SU-DHL-6 (cell line): ENCODE results near the gene AIG1.

Source experiments
- EZH2phosphoT487 ChIP-seq: fragments of 200-600 bp; sonication (generic), shearing (Covaris generic); conservative IDR thresholded peaks from 2 replicates; pipeline ENCODE4 v1.6.1; 2018; ENCODE audit warnings: mild to moderate bottlenecking, antibody characterized with exemption, low read length, moderate library complexity, mixed read lengths
- TF ChIP-seq, protein P1 (sequence below): fragments of 200-600 bp; sonication (generic); IDR thresholded peaks from one replicate; pipeline ENCODE4 v1.5.1; 2017; ENCODE audit warnings: antibody characterized with exemption, mild to moderate bottlenecking, low read length, moderate library complexity; ENCODE audit not compliant: insufficient read depth, poor library complexity, severe bottlenecking

DNA sequence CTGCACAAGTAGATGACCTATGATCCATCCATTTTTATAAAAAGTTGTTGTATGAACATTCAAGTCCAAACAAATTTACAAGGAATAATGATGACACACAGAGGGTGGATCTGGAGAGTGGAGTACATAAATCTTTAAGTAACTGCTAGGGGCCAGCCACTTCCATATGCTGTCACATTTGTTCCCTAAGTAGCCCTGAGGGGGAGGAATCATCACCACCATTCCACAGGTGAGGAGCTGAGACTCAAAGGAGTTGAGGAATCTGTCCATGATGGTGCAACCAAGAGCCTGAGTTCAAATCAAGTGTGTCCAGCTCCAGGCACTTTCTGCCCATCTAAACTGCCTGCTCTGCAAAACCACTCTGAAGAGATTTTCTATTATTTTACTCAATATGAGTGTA lies 132.1 kb downstream of the AIG1 start:
- TF ChIP-seq, protein P1, sequence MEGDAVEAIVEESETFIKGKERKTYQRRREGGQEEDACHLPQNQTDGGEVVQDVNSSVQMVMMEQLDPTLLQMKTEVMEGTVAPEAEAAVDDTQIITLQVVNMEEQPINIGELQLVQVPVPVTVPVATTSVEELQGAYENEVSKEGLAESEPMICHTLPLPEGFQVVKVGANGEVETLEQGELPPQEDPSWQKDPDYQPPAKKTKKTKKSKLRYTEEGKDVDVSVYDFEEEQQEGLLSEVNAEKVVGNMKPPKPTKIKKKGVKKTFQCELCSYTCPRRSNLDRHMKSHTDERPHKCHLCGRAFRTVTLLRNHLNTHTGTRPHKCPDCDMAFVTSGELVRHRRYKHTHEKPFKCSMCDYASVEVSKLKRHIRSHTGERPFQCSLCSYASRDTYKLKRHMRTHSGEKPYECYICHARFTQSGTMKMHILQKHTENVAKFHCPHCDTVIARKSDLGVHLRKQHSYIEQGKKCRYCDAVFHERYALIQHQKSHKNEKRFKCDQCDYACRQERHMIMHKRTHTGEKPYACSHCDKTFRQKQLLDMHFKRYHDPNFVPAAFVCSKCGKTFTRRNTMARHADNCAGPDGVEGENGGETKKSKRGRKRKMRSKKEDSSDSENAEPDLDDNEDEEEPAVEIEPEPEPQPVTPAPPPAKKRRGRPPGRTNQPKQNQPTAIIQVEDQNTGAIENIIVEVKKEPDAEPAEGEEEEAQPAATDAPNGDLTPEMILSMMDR: no peak
- no peak for TF ChIP-seq EZH2phosphoT487
